SH-SY5Y (cell line): ENCODE results near the gene WDR4.

Experiments
- GATA2 ChIP-seq: IDR thresholded peaks from 2 replicates; pipeline ENCODE4 v1.6.1; 2011; ENCODE audit warnings: mild to moderate bottlenecking, low read depth, low read length
- GATA3 ChIP-seq: IDR thresholded peaks from 2 replicates; pipeline ENCODE4 v1.6.1; 2011; ENCODE audit warnings: low read depth, mild to moderate bottlenecking, low read length, moderate library complexity

DNA sequence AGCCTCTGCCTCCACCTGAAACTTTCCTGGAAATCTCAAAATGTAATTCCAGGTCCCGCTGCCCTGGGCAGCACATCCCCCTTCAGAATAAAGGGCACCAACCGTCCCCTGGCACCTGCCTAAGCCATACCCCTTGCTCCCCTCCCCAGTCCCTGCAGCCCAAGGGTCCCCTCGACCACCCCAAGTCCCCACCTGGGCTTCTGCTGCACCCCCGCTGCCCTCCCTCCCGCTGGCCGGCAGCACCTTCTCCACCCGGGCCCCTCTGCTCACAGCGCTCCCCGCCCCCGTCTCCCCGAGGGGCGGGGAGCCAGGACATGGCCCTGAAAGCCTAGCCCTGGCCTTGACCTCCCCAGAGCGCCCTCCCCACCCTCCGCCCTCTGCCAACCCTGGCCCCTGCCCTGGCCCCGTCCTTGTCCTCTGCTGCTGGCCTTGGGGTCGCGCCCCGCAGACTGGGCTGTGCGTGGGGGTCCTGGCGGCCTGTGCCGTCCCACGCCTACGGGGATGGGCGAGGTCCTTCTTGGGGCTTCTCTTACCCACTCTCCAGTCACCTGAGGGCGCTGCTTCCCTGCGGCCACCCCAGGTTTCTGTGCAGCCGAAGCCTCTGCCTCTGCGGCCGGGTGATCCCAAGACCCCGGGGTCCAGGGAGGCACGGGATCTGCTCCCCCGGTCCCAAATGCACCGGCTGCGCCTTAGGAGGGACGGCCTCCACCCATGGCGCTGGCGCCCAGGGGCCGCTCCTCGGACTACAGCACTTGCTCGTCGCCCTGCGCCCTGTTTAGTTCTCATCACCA is 41.7 kb downstream of the WDR4 start:
- TF ChIP-seq GATA3 = no peak
- TF ChIP-seq GATA2 = no peak
